ENCODE measurements around the gene SH3BP5.

The SH3BP5 gene

GRCh38 chr3:15323063-15323462 lies 9.3 kb downstream of the SH3BP5 start:
- DNase-seq, result no peak

DNA sequence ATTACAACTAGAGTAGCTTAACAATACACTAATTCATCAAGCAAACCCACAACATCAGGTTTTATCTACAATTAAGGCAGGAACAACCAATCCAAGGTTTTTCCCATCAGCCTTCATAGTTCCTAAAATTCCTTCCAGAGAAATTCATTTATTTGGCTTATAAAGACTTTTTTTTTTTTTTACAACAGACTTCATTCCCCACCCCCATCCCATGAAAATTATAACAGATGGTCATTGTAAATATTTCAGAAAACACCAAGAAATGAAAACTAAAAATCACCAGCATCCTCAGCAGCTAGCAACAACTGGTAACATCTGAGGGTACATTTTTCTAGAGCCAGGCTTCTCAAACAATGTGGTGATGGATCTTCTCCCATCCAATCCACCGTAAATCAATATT lies 11.0 kb downstream of the SH3BP5 start:
- no peak for DNase-seq

GRCh38 chr3:15319575-15319974 lies 12.8 kb downstream of the SH3BP5 start:
- peak; percentile 80 for DNase-seq

- no peak for DNase-seq
Observed at GRCh38 chr3:15319136-15319535, 13.2 kb downstream of the SH3BP5 start.

DNA sequence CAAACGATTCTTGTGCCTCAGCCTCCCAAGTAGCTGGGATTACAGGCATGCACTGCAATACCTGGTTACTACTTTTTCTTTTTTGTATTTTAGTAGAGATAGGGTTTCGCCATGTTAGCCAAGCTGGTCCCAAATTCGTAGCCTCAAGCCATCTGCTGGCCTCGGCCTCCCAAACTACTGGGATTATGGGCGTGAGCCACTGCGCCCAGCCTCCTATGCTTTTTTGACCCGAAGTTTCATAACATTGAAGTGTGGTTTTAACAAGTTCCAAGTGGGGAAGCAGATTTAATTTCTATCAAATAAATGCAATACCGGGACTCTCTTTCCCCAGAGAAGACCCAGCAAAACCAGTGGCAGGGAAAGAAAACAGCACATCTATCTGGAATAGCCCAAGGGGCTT lies 13.7 kb downstream of the SH3BP5 start:
- DNase-seq, result no peak

DNA sequence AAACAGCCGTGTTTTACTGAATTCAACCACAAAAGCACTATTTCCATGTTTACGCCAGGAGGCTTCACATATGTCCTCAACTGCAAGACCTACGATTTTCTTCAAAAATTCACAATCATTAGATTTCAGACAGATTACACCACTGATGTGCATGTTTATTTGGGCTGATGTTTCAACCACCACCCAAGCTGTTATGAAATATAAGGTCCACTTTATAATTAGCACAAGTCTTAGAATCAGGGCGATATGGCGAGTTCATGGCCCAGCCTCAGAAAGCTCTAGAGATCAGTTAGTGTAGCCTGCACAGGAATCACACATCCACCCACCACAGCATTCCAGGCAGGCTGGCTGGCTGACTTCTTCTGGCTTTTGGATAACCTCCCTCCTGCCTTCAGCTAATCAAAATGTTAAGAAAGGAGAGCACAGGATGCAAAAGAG lies 15.4 kb downstream of the SH3BP5 start:
- no peak for DNase-seq

DNA sequence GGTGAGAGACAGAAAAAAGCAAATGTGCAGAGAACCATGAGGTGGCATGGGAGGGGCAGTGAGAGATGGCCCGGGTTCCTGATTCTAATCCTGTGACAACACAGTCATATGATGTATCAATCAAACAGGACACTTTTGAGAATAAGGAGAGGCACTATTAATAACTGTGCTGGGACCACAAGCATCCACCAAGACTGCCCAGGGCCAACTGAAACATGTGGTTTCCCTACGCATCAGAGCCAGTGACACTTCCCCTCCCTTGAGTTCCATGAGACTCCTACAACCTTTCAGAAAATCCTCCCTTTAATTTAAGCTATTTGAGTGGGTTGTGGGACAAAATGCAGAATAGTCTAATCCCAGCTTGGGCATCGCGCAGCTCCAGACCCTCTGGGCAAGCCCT lies 17.4 kb downstream of the SH3BP5 start:
- DNase-seq, result no peak

- DNase-seq, result no peak
Observed at GRCh38 chr3:15314276-15314675, 18.1 kb downstream of the SH3BP5 start.

- DNase-seq, result peak; percentile 94
Observed at GRCh38 chr3:15313461-15313860, 18.9 kb downstream of the SH3BP5 start.

GRCh38 chr3:15312550-15312949 lies 19.8 kb downstream of the SH3BP5 start:
- no peak for DNase-seq

DNA sequence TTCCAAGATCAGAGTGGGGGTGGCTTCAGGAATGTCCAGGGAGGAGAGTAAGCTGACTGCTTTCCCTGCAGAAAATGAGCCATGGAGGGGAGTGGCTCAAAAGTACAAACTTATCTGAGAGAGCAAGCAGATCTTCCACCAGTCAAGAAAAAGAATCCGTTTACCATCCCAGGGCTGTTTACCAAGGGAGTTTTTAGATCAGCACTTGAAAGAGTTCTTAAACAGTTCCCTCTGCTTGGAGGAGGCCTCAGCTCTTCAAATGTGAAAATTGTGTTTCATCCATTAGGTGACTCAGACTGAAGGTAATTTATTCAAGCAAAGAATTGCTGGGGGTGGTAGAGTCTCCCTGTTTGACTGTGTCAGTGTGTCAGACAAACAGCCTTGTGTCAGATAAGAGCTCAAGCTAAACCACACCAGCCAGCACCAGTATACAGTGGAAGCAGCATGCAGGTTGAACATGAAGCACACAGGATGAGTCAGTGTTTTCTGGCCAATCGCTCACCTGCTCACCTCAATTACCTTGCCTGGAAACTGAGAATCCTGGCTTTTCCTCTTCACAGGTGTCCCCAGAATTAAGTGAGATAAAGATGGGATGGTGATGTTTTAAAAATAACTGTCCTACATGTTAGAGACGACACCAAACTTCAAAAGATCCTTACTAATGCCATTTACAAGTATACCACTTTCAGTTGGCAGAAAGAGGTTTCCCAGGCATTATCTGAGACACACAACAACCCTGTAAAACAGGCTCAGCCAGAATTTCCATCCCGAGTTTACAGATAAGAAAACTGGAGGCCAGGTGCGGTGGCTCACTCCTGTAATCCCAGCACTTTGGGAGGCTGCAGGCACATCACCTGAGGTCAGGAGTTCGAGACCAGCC lies 21.7 kb downstream of the SH3BP5 start:
- peak; percentile 95 for DNase-seq

- DNase-seq, result no peak
Observed at GRCh38 chr3:15309662-15310335, 22.6 kb downstream of the SH3BP5 start.

GRCh38 chr3:15307580-15307979 lies 24.8 kb downstream of the SH3BP5 start:
- DNase-seq, result no peak

DNA sequence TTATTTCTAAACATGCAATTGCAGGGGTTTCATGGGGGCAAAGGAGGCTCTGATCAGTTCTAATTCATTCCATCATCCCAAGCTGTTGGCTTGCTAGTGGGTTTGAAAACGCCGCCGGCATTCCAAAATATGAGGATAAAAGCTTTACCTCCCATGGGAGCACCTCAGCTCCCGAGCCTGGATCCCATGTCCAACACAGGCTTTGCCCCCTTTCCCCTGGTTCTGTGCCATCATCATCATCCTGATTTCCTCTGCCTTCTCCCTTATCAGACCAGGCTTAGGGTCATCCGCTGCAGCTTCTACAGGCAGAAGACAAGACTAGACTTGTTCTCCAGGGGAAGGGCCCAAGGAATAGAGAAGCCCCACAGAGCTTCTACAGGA lies 25.4 kb downstream of the SH3BP5 start:
- no peak for DNase-seq

- DNase-seq, result no peak
Observed at GRCh38 chr3:15305359-15305844, 27.0 kb downstream of the SH3BP5 start.

- DNase-seq, result no peak
Observed at GRCh38 chr3:15303728-15304127, 28.7 kb downstream of the SH3BP5 start.

GRCh38 chr3:15303216-15303615 lies 29.2 kb downstream of the SH3BP5 start:
- no peak for DNase-seq

- DNase-seq, result no peak
Observed at GRCh38 chr3:15301761-15302160, 30.6 kb downstream of the SH3BP5 start.

GRCh38 chr3:15300323-15301078 lies 31.9 kb downstream of the SH3BP5 start:
- no peak for DNase-seq

- no peak for DNase-seq
Observed at GRCh38 chr3:15299036-15299435, 33.4 kb downstream of the SH3BP5 start.

DNA sequence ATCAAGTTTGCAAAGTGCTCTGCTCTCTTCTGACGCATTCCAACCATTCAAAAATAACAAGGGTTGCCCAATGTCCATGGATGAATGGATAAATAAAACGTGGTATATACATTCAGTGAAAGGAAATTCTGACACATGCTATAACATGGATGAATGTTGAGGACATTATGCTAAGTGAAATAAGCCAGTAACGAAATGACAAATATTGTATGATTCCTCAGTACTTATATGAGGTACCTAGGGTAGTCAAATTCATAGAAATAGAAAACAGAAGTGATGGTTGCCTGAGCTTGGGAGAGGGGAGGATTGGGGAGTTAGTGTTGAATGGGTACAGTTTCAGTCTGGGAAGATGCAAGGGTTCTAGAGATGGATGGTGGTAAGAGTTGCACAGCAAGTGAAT lies 33.9 kb downstream of the SH3BP5 start:
- no peak for DNase-seq

DNA sequence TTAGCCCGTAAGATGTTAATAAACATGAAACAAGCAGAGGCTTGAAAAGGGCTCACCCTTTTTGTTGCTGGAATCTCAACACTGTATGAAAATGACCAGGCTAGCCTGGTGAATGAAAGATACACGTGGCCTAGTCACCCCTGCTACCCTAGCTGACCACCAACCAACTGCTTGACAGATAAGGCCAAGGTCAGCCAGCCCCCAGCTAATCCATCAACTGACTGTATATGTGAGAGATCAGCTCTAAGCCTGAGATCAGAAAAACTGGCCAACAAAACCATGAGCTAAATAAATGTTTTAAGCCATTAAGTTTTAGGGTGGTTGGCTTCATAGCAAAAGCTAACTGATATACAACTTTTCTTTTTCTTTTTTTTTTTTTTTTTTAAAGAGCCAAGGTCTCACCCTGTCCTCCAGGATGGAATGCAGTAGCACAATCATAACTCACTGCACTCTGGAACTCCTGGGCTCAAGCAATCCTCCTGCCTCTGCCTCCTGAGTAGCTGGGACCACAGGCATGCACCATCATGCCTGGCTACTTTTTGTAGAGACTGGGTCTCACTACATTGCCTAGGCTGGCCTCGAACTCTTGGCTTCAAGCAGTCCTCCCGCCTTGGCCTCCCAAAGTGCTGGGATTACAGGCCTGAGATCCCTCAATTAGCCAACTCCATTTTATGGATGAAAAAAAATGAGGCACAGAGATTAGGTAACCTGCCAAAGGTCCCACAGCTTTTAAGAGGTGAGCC lies 34.6 kb downstream of the SH3BP5 start:
- DNase-seq, result no peak

GRCh38 chr3:15295506-15295905 lies 36.9 kb downstream of the SH3BP5 start:
- DNase-seq, result no peak

Measured in NCI-H510A treated with DMSO at 0.1 percent for 48 hours (cell line).